A673 (cell line): ENCODE data around the gene DIP2C.

Source experiments
- EZH2 ChIP-seq: fragments of 200-600 bp; sonication (generic); IDR thresholded peaks from 2 replicates; pipeline ENCODE4 v1.6.1; 2017; ENCODE audit warnings: borderline replicate concordance, low read depth, mild to moderate bottlenecking, mixed read lengths, antibody characterized with exemption, low read length; ENCODE audit not compliant: poor library complexity, severe bottlenecking
- TF ChIP-seq, protein P1 (sequence below): fragments of 300-800, 200-600 bp; sonication (generic); conservative IDR thresholded peaks from 2 replicates; pipeline ENCODE4 v1.5.1; 2017; ENCODE audit warnings: low read depth, mild to moderate bottlenecking, antibody characterized with exemption, low read length, moderate library complexity, mixed read lengths

DNA sequence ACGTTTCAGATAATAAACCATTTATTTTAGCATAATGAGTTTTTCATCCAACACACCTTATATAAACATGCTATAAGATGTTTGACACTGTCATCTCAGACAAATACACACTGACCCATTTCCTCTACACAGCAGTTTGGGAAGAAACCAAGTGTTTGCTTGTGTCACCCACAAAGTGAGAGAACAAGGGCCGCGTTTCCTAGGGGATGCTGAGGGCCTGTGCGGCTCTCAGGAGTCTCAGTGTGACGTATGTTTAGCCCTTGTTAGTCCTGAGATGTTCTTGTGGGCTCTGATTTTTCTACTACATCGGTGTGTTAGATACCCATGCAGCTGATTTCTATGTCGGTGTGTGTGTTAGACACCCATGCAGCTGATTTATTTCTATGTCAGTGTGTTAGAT lies 266.3 kb downstream of the DIP2C start:
- TF ChIP-seq, protein P1, sequence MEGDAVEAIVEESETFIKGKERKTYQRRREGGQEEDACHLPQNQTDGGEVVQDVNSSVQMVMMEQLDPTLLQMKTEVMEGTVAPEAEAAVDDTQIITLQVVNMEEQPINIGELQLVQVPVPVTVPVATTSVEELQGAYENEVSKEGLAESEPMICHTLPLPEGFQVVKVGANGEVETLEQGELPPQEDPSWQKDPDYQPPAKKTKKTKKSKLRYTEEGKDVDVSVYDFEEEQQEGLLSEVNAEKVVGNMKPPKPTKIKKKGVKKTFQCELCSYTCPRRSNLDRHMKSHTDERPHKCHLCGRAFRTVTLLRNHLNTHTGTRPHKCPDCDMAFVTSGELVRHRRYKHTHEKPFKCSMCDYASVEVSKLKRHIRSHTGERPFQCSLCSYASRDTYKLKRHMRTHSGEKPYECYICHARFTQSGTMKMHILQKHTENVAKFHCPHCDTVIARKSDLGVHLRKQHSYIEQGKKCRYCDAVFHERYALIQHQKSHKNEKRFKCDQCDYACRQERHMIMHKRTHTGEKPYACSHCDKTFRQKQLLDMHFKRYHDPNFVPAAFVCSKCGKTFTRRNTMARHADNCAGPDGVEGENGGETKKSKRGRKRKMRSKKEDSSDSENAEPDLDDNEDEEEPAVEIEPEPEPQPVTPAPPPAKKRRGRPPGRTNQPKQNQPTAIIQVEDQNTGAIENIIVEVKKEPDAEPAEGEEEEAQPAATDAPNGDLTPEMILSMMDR, result no peak
- no peak for TF ChIP-seq EZH2
